ENCODE results near the gene SFXN1.

The SFXN1 gene

GRCh38 chr5:175558801-175559480 lies 80.6 kb downstream of the SFXN1 start:
- no peak for DNase-seq (ENCODE audit: low read depth)

GRCh38 chr5:175560011-175560410 lies 81.7 kb downstream of the SFXN1 start:
- no peak overlapping the region for H3K4me3 ChIP-seq (ENCODE audit: low read depth, low read length)
- DNase-seq (ENCODE audit: low read depth), result no peak
- no peak for TF ChIP-seq CTCF (IDR thresholded peaks at IDR 0.05; ENCODE audit: low read depth, low read length, missing control alignments)

More at GRCh38 chr5:175558801-175559480, 80.6 kb downstream of the SFXN1 start:
- H3K4me3 ChIP-seq (ENCODE audit: low read depth, low read length), result no peak overlapping the region
- no peak for TF ChIP-seq CTCF (IDR thresholded peaks at IDR 0.05; ENCODE audit: low read depth, low read length, missing control alignments)

- H3K4me3 ChIP-seq (ENCODE audit: low read depth, low read length), result no peak overlapping the region
- no peak for DNase-seq (ENCODE audit: low read depth)
- no peak for TF ChIP-seq CTCF (IDR thresholded peaks at IDR 0.05; ENCODE audit: low read depth, low read length, missing control alignments)
These were observed 82.7 kb downstream of the SFXN1 start for GRCh38 chr5:175561085-175561484.

GRCh38 chr5:175564716-175565115 lies 86.4 kb downstream of the SFXN1 start:
- H3K4me3 ChIP-seq (ENCODE audit: low read depth, low read length), result no peak overlapping the region
- TF ChIP-seq CTCF (IDR thresholded peaks at IDR 0.05; ENCODE audit: low read depth, low read length, missing control alignments), result no peak
- DNase-seq (ENCODE audit: low read depth), result no peak

GRCh38 chr5:175566697-175567096 lies 88.3 kb downstream of the SFXN1 start:
- no peak for DNase-seq (ENCODE audit: low read depth)
- no peak overlapping the region for H3K4me3 ChIP-seq (ENCODE audit: low read depth, low read length)
- TF ChIP-seq CTCF (IDR thresholded peaks at IDR 0.05; ENCODE audit: low read depth, low read length, missing control alignments), result no peak

- no peak overlapping the region for H3K4me3 ChIP-seq (ENCODE audit: low read depth, low read length)
- no peak for TF ChIP-seq CTCF (IDR thresholded peaks at IDR 0.05; ENCODE audit: low read depth, low read length, missing control alignments)
- no peak for DNase-seq (ENCODE audit: low read depth)
These were observed 89.6 kb downstream of the SFXN1 start for GRCh38 chr5:175567954-175568353.

GRCh38 chr5:175569701-175570100 lies 91.3 kb downstream of the SFXN1 start:
- DNase-seq (ENCODE audit: low read depth), result no peak
- TF ChIP-seq CTCF (IDR thresholded peaks at IDR 0.05; ENCODE audit: low read depth, low read length, missing control alignments), result no peak
- no peak overlapping the region for H3K4me3 ChIP-seq (ENCODE audit: low read depth, low read length)

Measured in GM12864 (cell line).